BE2C (cell line): ENCODE measurements around the gene OR10T2.
"Not testable (repeated sequence)": the region's sequence is repeated elsewhere in the genome, so short reads cannot be mapped to it uniquely, and the experiment has no call there.

Experiments
- DNase-seq: peaks from one replicate; pipeline ENCODE4 v3.0.0-alpha.2; 2020
- H3K27me3 ChIP-seq: fragments of 250-450 bp; sonication (Bioruptor Pico); 2 replicates; pipeline ENCODE4 v1.5.1; 2020; ENCODE audit warnings: mild to moderate bottlenecking
- H3K36me3 ChIP-seq: fragments of 250-450 bp; sonication (Bioruptor Pico); 2 replicates; pipeline ENCODE4 v1.5.1; 2020; ENCODE audit warnings: mild to moderate bottlenecking
- H3K4me1 ChIP-seq: fragments of 250-450 bp; sonication (Bioruptor Pico); 2 replicates; pipeline ENCODE4 v1.5.1; 2020
- H3K4me3 ChIP-seq: 2 replicates; pipeline ENCODE4 v1.5.1; 2011; ENCODE audit warnings: low read depth, low read length
- H3K9me3 ChIP-seq: fragments of 250-450 bp; sonication (Bioruptor Pico); 2 replicates; pipeline ENCODE4 v1.5.1; 2020
- CTCF ChIP-seq: IDR thresholded peaks from 2 replicates; pipeline ENCODE4 v1.5.1; 2012; ENCODE audit warnings: mild to moderate bottlenecking, low read depth, low read length

Gene OR10T2

GRCh38 chr1:158354255-158354654 lies 45.0 kb downstream of the OR10T2 start:
- no peak for DNase-seq
- Histone ChIP-seq H3K4me1 (no peaks in the 10 kb centered on the region), H3K9me3 (no peaks in the 10 kb centered on the region), H3K27me3 (no peaks in the 10 kb centered on the region), H3K4me3 (no peak overlapping the region), H3K36me3 (no peaks in the 10 kb centered on the region)
- no peak for TF ChIP-seq CTCF

GRCh38 chr1:158353303-158354075 lies 45.8 kb downstream of the OR10T2 start, which contains the start of gene CD1E:
Gene CD1E, plus strand, starts transcription at chr1:158353894. Its CDS starts 95 bp downstream, at chr1:158353989.
- no peak within 1 kb of the TSS for H3K4me3 ChIP-seq
- no peaks in the 10 kb centered on the region for H3K27me3 ChIP-seq
- DNase-seq = no peak
- H3K36me3 ChIP-seq = no peaks in the 10 kb centered on the region
- H3K9me3 ChIP-seq = no peaks in the 10 kb centered on the region
- TF ChIP-seq CTCF = no peak
- no peaks in the 10 kb centered on the region for H3K4me1 ChIP-seq

GRCh38 chr1:158348946-158349345 lies 50.3 kb downstream of the OR10T2 start:
- not testable (repeated sequence) for DNase-seq, H3K4me3 ChIP-seq, H3K36me3 ChIP-seq, H3K27me3 ChIP-seq, H3K4me1 ChIP-seq, H3K9me3 ChIP-seq
